ENCODE data around the gene IGSF11. TPM values are rescaled to one million over a fixed set of nuclear protein-coding genes. Genes with fewer than 3 reads are reported as not detected.
"Not testable (repeated sequence)": the region's sequence is repeated elsewhere in the genome, so short reads cannot be mapped to it uniquely, and the experiment has no call there.

The IGSF11 gene
- total RNA-seq, 2 experiments from 2014 or later, result 0.07 TPM; not detected in 1

- ChIA-PET POLR2A (no interaction called here), CTCF (interaction anchor here (0.7 to 1.1 kb wide), 2 partner anchors 9 to 10 kb away, joined by 3 read pairs; no protein-coding TSS in a partner anchor)
- DNase-seq (no peak), ATAC-seq (no peak)
- Mint-ChIP-seq H3K9me3 (no peaks in the 10 kb centered on the region), H3K27me3 (no peaks in the 10 kb centered on the region), H3K4me1 (ENCODE audit: low read depth) (peaks cover 15% of the 10 kb centered on the region), H3K4me3 (no peak overlapping the region), H3K27ac (no peak overlapping the region), H3K36me3 (ENCODE audit: low read depth) (no peaks in the 10 kb centered on the region)
- TF ChIP-seq, protein P1, sequence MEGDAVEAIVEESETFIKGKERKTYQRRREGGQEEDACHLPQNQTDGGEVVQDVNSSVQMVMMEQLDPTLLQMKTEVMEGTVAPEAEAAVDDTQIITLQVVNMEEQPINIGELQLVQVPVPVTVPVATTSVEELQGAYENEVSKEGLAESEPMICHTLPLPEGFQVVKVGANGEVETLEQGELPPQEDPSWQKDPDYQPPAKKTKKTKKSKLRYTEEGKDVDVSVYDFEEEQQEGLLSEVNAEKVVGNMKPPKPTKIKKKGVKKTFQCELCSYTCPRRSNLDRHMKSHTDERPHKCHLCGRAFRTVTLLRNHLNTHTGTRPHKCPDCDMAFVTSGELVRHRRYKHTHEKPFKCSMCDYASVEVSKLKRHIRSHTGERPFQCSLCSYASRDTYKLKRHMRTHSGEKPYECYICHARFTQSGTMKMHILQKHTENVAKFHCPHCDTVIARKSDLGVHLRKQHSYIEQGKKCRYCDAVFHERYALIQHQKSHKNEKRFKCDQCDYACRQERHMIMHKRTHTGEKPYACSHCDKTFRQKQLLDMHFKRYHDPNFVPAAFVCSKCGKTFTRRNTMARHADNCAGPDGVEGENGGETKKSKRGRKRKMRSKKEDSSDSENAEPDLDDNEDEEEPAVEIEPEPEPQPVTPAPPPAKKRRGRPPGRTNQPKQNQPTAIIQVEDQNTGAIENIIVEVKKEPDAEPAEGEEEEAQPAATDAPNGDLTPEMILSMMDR (IDR thresholded peaks at IDR 0.05), result no peak
- intact Hi-C loops (cut with micrococcal nuclease), result no loop called here
These were observed 57.5 kb downstream of the IGSF11 start for GRCh38 chr3:118977118-118977517.

- CTCF ChIA-PET, result interaction anchor here (0.6 kb wide), 1 partner anchor 59 kb away, joined by 5 read pairs; the partner anchor contains the start of gene IGSF11
- ATAC-seq, result not testable (repeated sequence)
These were observed 59.2 kb downstream of the IGSF11 start for GRCh38 chr3:118975476-118975875.

GRCh38 chr3:118974356-118975097, 60.1 kb downstream of the IGSF11 start:
- H3K4me1 Mint-ChIP-seq (ENCODE audit: low read depth), result peaks cover 6% of the 10 kb centered on the region
- TF ChIP-seq, protein P1 (IDR thresholded peaks at IDR 0.05), result no peak
- intact Hi-C loops (cut with micrococcal nuclease), result no loop called here
- no peak for DNase-seq
- H3K4me3 Mint-ChIP-seq, result no peak overlapping the region
- no peaks in the 10 kb centered on the region for H3K9me3 Mint-ChIP-seq
- ChIA-PET CTCF (interaction anchor here (0.6 kb wide), 1 partner anchor 60 kb away, joined by 5 read pairs; the partner anchor contains the start of gene IGSF11), POLR2A (interaction anchor here (0.6 kb wide), 1 partner anchor 24 kb away, joined by 3 read pairs; no protein-coding TSS in a partner anchor)
- ATAC-seq, result no peak
- H3K36me3 Mint-ChIP-seq (ENCODE audit: low read depth), result no peaks in the 10 kb centered on the region
- no peaks in the 10 kb centered on the region for H3K27me3 Mint-ChIP-seq
- no peak overlapping the region for H3K27ac Mint-ChIP-seq

More at GRCh38 chr3:118975476-118975875, 59.2 kb downstream of the IGSF11 start:
- H3K36me3 Mint-ChIP-seq (ENCODE audit: low read depth); intact Hi-C loops (cut with micrococcal nuclease); POLR2A ChIA-PET; H3K4me3 Mint-ChIP-seq; H3K4me1 Mint-ChIP-seq (ENCODE audit: low read depth); H3K9me3 Mint-ChIP-seq; DNase-seq; H3K27me3 Mint-ChIP-seq; H3K27ac Mint-ChIP-seq: not testable (repeated sequence)

- DNase-seq (no peak), ATAC-seq (no peak)
- intact Hi-C loops (cut with micrococcal nuclease), result no loop called here
- CTCF ChIA-PET, result no interaction called here
- Mint-ChIP-seq H3K4me1 (ENCODE audit: low read depth) (peaks cover 6% of the 10 kb centered on the region), H3K27ac (no peak overlapping the region), H3K4me3 (no peak overlapping the region), H3K9me3 (no peaks in the 10 kb centered on the region), H3K36me3 (ENCODE audit: low read depth) (no peaks in the 10 kb centered on the region), H3K27me3 (no peaks in the 10 kb centered on the region)
- POLR2A ChIA-PET, result no interaction called here
- TF ChIP-seq, protein P1 (IDR thresholded peaks at IDR 0.05), result no peak
These were observed 61.6 kb downstream of the IGSF11 start for GRCh38 chr3:118973050-118973449.

- no peak for ATAC-seq
- H3K27me3 Mint-ChIP-seq, result no peaks in the 10 kb centered on the region
- no peaks in the 10 kb centered on the region for H3K36me3 Mint-ChIP-seq (ENCODE audit: low read depth)
- H3K4me3 Mint-ChIP-seq, result no peak overlapping the region
- DNase-seq, result no peak
- intact Hi-C loops (cut with micrococcal nuclease), result no loop called here
- no peak overlapping the region for H3K27ac Mint-ChIP-seq
- ChIA-PET POLR2A (no interaction called here), CTCF (interaction anchor here (1.0 to 8.7 kb wide), 2 partner anchors 63 to 87 kb away, joined by 3 to 45 read pairs; no protein-coding TSS in a partner anchor)
- H3K9me3 Mint-ChIP-seq, result no peaks in the 10 kb centered on the region
- TF ChIP-seq, protein P1 (IDR thresholded peaks at IDR 0.05), result no peak
- no peaks in the 10 kb centered on the region for H3K4me1 Mint-ChIP-seq (ENCODE audit: low read depth)
These were observed 63.8 kb downstream of the IGSF11 start for GRCh38 chr3:118970819-118971218.

All from activated CD8-positive, alpha-beta T cell treated with anti-CD3 and anti-CD28 coated beads for 36 hours (primary cell).